AG08395 (cell line): ENCODE measurements around the gene FGF1.
"Not testable (repeated sequence)": the region's sequence is repeated elsewhere in the genome, so short reads cannot be mapped to it uniquely, and the experiment has no call there.

ENCODE experiments used
- DNase-seq: peaks from one replicate; pipeline ENCODE4 v3.0.0; 2012; ENCODE audit warnings: mixed read lengths, low spot score

The FGF1 gene

GRCh38 chr5:142668336-142668735, 17.6 kb downstream of the FGF1 start:
- DNase-seq, result no peak

DNA sequence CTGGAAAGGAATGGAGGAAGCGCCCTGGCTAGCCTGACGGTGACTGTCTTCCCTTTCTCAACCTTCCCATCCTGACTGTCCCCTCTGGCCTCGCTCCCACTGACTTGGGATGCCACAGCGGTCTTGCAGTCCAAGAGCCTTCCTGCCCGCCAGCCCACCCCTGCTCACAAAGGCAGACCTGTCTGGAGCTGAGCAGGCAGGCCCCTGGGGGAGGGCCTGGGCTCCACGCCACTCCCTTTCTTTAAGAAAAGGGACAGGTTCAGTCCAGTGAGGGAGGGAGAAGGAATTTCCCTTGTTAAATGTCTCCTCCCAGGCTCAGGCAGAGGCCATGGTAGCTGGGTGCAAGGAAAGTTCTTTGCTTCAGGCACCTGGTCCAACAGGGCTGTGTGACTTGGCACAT, 18.1 kb downstream of the FGF1 start:
- no peak for DNase-seq

GRCh38 chr5:142664636-142665035, 21.3 kb downstream of the FGF1 start:
- no peak for DNase-seq

DNA sequence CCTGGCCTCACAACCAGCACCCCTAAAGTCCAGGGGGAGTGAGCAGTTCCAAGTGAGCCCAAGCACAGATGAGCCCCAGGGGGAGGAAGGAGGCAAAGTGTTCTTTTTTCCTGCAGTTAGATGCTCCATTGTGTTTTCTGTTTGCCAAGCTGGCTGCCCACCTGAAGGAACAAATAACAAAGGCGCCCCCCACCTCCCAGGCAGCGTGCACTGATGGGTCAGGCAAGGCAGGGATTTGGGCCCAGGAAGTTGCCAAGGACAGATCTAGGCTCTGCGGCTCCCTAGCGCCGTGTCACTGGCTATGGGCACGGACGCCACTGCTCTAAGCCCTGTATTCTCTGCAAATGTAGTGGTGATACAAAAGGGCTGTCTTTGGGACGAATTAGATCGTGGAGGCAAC, 21.8 kb downstream of the FGF1 start:
- no peak for DNase-seq

GRCh38 chr5:142663246-142663645, 22.6 kb downstream of the FGF1 start:
- no peak for DNase-seq

DNA sequence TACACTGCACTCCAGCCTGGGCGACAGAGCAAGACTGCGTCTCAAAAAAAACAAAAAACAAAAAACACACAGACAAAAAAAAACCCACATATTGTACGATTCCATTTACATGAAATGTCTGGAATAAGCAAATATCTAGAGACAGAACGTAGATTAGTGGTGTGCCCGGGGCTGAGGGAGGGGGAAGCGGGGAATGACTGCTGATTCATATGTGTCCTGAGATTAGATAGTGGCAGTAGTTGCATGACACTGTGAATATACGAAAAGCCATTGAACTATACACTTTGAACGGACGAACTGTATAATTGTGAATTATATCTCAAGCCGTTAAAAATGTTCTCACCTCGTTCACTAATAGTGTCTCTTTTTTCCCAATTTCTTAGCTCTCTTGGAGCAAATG, 23.9 kb downstream of the FGF1 start:
- DNase-seq, result no peak

DNA sequence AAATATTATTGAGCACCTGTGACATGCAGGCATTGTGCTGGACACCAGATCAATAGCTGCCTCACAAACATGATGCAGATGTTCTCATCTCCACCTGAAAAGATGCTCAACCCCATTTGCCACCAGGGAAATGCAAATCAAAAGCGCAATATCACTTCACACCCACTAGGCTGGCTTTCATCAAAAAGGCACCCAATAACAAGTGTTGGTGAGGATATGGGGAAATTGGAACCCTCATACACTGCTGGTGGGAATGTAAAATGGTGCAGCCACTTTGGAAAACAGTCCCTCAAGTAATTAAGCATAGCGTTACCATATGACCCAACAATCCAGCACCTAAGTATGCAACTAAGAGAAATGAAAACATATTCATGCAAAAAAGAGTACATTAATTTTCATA, 24.7 kb downstream of the FGF1 start:
- no peak for DNase-seq

- no peak for DNase-seq
Measured at GRCh38 chr5:142660731-142661130, 25.2 kb downstream of the FGF1 start.

GRCh38 chr5:142660196-142660595, 25.7 kb downstream of the FGF1 start:
- no peak for DNase-seq

- DNase-seq, result no peak
Measured at GRCh38 chr5:142659405-142659804, 26.5 kb downstream of the FGF1 start.

GRCh38 chr5:142658278-142658677, 27.6 kb downstream of the FGF1 start:
- no peak for DNase-seq

DNA sequence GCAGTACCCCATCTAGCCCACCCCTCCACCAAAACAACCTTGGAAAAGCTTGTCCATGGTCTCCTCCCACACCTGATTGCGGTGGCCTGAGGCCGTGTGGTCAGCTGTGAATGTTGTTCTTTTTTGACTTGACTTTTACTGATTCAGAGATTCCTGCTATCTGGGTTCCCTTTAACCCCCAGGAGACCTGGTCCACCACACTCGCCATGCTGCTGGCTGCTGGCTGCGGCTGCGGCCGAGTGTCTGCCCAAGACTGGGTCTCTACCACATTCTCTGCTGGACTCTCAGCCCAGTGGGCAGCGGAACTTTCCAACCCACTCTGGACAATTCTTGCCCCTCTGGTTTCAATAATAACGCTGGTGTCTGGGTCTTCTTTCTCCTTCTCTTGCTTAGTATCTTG, 28.4 kb downstream of the FGF1 start:
- DNase-seq, result no peak

DNA sequence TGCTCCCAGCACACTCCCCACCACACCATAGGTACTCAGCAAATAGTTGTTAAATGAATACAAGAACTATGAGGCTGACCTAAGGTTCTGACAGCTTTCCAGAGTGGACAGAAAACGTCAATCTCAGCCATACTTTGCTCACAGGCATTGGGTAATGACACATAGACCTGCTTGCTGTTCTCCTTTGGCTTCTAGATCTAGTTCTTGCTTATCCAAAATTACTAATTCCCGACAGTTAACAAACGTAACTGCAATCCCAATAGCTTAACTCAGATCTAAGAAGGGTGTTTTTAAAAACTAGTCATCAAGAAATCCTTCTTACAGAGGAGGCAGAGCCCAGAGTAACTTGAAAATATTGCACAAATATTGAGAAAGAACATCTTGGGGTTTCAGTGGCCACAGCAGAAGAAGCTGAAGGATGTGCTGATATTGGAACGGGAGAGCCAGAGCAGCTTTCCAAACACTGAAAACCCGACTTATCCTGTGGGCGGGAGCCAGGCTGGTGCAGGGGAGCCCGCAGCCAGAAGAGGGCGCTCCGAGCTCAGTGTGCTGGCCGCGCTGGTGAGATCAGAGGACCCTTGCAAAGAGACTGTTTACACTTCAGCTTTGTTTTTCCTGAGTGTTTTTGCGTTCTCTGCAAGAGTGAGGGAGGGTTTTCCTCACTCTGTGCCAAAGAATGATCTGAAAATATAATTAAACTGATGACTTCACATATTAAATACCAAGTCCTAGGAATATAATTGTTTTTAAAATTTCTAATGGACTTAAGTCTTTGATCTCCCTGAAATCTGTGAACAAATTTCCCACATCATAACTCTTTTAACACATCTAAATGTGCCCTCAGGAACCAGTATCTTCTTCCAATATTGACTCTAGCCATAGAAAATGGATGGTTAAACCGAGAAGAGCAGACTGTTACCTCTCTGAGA, 30.3 kb downstream of the FGF1 start:
- DNase-seq, result peak; percentile 89

GRCh38 chr5:142654578-142655058, 31.3 kb downstream of the FGF1 start:
- no peak for DNase-seq

DNA sequence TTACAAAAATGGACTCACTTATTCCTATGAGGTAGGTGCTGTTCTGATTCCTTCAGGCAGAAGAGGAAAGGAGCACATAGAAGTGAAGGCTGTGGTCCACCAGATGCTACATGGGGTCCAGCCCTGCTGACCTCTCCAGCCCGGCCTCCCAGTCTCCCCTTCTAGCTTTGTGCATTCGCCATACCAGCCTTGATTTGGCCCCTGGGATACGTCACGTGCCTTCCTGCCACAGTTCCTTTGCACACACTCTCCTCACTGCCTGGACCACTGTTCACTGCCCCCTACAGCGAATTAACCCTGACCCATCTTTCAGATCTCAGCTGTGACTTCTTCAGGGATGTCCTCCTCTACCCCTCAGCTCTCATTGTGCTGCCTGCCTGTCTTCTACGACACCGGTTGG, 32.6 kb downstream of the FGF1 start:
- DNase-seq, result no peak

- no peak for DNase-seq
Measured at GRCh38 chr5:142652563-142652962, 33.3 kb downstream of the FGF1 start.

- DNase-seq, result no peak
Measured at GRCh38 chr5:142650881-142651280, 35.0 kb downstream of the FGF1 start.

DNA sequence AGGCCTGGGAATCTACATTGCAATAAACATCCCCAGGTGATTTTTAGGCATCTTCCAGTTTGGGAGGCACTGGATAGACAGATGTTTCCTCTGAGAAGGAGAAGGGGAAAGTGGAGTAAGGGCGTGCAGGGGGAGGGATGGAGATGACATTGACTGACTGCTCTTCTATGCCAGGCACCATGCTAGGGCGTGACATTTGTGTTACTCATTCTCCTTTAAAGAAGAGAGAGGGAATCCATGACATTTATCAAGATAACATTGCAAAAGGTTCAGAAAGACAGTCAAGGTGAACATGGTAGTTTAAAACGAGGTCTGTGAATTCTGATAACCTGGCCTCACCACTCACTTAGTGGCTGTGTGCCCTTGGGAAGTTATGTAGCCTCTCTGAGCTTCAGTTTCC, 35.8 kb downstream of the FGF1 start:
- DNase-seq, result no peak

DNA sequence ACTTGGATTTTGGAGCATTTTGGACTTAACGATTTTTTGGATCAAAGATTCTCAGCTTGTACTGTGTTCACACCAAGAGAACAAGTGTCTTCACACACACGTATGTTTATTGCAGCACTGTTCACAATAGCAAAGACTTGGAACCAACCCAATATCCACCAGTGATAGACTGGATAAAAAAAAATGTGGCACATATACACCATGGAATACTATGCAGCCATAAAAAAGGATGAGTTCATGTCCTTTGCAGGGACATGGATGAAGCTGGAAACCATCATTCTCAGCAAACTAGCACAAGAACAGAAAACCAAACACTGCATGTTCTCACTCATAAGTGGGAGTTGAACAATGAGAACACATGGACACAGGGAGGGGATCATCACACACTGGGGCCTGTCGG, 37.8 kb downstream of the FGF1 start:
- not testable (repeated sequence) for DNase-seq

DNA sequence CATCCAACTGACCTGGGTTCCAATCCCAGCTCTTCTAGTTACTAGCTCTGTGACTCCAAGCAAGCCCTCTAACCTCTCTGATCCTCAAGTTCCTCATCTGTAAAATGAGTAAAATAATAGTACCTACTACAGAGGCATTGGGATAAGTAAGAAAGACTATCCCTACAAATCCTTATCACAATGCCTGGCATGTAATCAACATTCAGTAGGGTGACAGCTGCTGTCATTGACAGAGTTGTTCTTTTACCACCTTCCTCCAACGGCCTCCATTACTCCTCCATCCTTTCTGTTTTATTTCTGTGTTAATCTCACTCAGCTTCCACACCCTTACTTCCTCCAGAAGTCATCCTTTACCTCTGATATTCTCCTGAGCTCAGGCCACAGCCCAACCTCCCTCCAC, 40.4 kb downstream of the FGF1 start:
- DNase-seq, result no peak

GRCh38 chr5:142644640-142645361, 41.1 kb downstream of the FGF1 start:
- DNase-seq, result peak; percentile 98

DNA sequence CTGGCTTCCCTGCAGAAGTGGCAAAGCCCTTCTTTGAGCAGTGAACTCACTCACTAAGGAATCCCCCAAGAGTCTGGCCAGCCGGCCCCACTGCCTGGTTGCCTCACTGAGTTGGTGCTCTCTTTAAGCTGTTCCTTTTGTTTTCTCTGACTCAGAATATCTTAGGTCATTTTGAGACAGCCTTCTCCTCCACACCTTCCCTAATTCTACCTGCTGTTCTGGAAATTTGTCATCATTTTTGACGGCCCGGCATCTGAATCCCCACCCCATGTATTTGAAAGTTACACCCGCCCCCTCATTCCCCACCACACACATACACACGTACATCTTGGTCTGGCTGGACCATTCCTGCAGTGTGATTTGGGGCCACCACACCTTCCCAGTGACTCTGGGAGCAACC, 41.8 kb downstream of the FGF1 start:
- no peak for DNase-seq

DNA sequence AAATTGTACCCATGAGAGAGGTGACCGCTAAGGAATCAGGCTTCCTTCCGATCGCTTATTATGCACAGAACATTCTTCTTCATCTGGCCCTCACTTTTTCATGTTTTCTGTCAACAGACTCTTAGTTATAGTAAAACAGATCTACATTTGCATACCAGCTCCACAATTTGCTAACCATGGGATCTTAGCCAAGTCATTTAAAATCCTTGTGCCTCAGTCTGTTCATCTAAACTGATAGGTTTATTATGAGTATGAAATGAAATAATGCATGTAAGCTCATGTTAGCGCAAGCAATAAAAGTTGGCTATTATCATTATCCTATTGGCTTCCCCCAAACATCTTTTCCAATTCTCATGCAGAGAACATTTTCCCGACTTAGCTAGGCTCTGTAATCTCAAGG, 42.3 kb downstream of the FGF1 start:
- no peak for DNase-seq
